Liver (tissue), 9 donors: ENCODE data around the gene PEF1. TPM values are rescaled to one million over a fixed set of nuclear protein-coding genes. Genes with fewer than 3 reads are reported as not detected.

Source experiments
- DNase-seq: peaks from one replicate; pipeline ENCODE4 v3.0.0-alpha.2; 2017; ENCODE audit warnings: low spot score
- H3K27ac ChIP-seq, 2 donors: one replicate each; pipeline ENCODE4 v1.7.0; 2013; ENCODE audit warnings: inconsistent platforms in 2 of 2, low read length in 2 of 2, control low read depth in 1 of 2, low read depth in 1 of 2, mild to moderate bottlenecking in 1 of 2
- H3K27me3 ChIP-seq, 4 donors: one replicate each; pipeline versions ENCODE4 v1.6.1 to v1.7.0; 2013; ENCODE audit warnings: low read length in 3 of 4, inconsistent platforms in 1 of 4, mild to moderate bottlenecking in 1 of 4, moderate library complexity in 1 of 4; ENCODE audit not compliant: control insufficient read depth in 4 of 4, insufficient read depth in 4 of 4
- H3K36me3 ChIP-seq, 4 donors: one replicate each; pipeline versions ENCODE4 v1.6.1 to v1.7.0; 2013; ENCODE audit warnings: low read length in 3 of 4, mild to moderate bottlenecking in 3 of 4, low read depth in 1 of 4, moderate library complexity in 1 of 4; ENCODE audit not compliant: control insufficient read depth in 4 of 4, insufficient read depth in 3 of 4
- H3K4me1 ChIP-seq, 4 donors: one replicate each; pipeline versions ENCODE4 v1.6.1 to v1.7.0; 2013; ENCODE audit warnings: low read length in 3 of 4, mild to moderate bottlenecking in 3 of 4, moderate library complexity in 1 of 4; ENCODE audit not compliant: control insufficient read depth in 4 of 4, insufficient read depth in 4 of 4
- H3K4me3 ChIP-seq, 3 donors: one replicate each; pipeline versions ENCODE4 v1.6.1 to v1.7.0; 2013; ENCODE audit warnings: low read length in 3 of 3, control low read depth in 1 of 3, low read depth in 1 of 3, mild to moderate bottlenecking in 1 of 3
- H3K9ac ChIP-seq, 2 donors: one replicate each; pipeline ENCODE4 v1.7.0; 2013; ENCODE audit warnings: low read length in 2 of 2, mild to moderate bottlenecking in 2 of 2, moderate library complexity in 2 of 2, control low read depth in 1 of 2, low read depth in 1 of 2
- H3K9me3 ChIP-seq, 4 donors: one replicate each; pipeline versions ENCODE4 v1.6.1 to v1.7.0; 2013; ENCODE audit warnings: low read length in 3 of 4; ENCODE audit not compliant: control insufficient read depth in 4 of 4
- EGR1 ChIP-seq, 2 donors: IDR thresholded peaks; 2 replicates each; pipeline ENCODE4 v1.6.1; 2016 to 2018; ENCODE audit warnings: antibody characterized with exemption in 2 of 2, low read depth in 2 of 2
- FOXA1 ChIP-seq: IDR thresholded peaks from 2 replicates; pipeline ENCODE4 v1.6.1; 2016; ENCODE audit warnings: antibody characterized with exemption
- FOXA2 ChIP-seq: IDR thresholded peaks from 2 replicates; pipeline ENCODE4 v1.6.1; 2016; ENCODE audit warnings: antibody characterized with exemption
- GABPA ChIP-seq, 2 donors: IDR thresholded peaks in 1 of 2; conservative IDR thresholded peaks in 1 of 2; 2 replicates each; pipeline ENCODE4 v1.6.1; 2016; ENCODE audit warnings: antibody characterized with exemption in 2 of 2, mild to moderate bottlenecking in 1 of 2, moderate library complexity in 1 of 2
- HNF4A ChIP-seq, 2 donors: conservative IDR thresholded peaks; 2 replicates each; pipeline ENCODE4 v1.6.1; 2016; ENCODE audit warnings: antibody characterized with exemption in 2 of 2, mild to moderate bottlenecking in 2 of 2
- HNF4G ChIP-seq: IDR thresholded peaks from 2 replicates; pipeline ENCODE4 v1.6.1; 2016; ENCODE audit warnings: antibody characterized with exemption
- JUND ChIP-seq, 2 donors: IDR thresholded peaks; 2 replicates each; pipeline ENCODE4 v1.6.1; 2016; ENCODE audit warnings: antibody characterized with exemption in 2 of 2
- MAX ChIP-seq: IDR thresholded peaks from 2 replicates; pipeline ENCODE4 v1.6.1; 2016; ENCODE audit warnings: antibody characterized with exemption
- NR2F2 ChIP-seq: IDR thresholded peaks from 2 replicates; pipeline ENCODE4 v1.6.1; 2016; ENCODE audit warnings: antibody characterized with exemption
- RAD21 ChIP-seq, 2 donors: IDR thresholded peaks; 2 replicates each; pipeline ENCODE4 v1.6.1; 2016; ENCODE audit warnings: antibody characterized with exemption in 2 of 2, mild to moderate bottlenecking in 2 of 2
- REST ChIP-seq: IDR thresholded peaks from 2 replicates; pipeline ENCODE4 v1.6.1; 2016; ENCODE audit warnings: antibody characterized with exemption, mild to moderate bottlenecking
- RXRA ChIP-seq, 2 donors: IDR thresholded peaks; 2 replicates each; pipeline ENCODE4 v1.6.1; 2017 to 2018; ENCODE audit warnings: antibody characterized with exemption in 2 of 2, mild to moderate bottlenecking in 1 of 2
- SP1 ChIP-seq: IDR thresholded peaks from 2 replicates; pipeline ENCODE4 v1.6.1; 2018; ENCODE audit warnings: antibody characterized with exemption, mild to moderate bottlenecking
- TAF1 ChIP-seq: conservative IDR thresholded peaks from 2 replicates; pipeline ENCODE4 v1.6.1; 2016; ENCODE audit warnings: antibody characterized with exemption, mild to moderate bottlenecking
- YY1 ChIP-seq: IDR thresholded peaks from 2 replicates; pipeline ENCODE4 v1.6.1; 2016; ENCODE audit warnings: antibody characterized with exemption, mild to moderate bottlenecking
- ZBTB33 ChIP-seq: IDR thresholded peaks from 2 replicates; pipeline ENCODE4 v1.6.1; 2016; ENCODE audit warnings: antibody characterized with exemption
- WGBS: extraction: QIAGEN DNeasy Blood & Tissue Kit; methylation state at CpG from one replicate; pipeline ENCODE4 v1.1.7; 2013; 5-methylcytosine and 5-hydroxymethylcytosine counted together
- polyA plus RNA-seq, 2 donors: library from polyadenylated mRNA; stranded (reverse) in 1 of 2; unstranded in 1 of 2; fragments of 200-250 nt in 1 of 2; fragments of >200 nt in 1 of 2; fragmentation: Nextera tagmentation in 1 of 2; extraction: Ambion mirVana in 1 of 2; gene quantifications; one replicate each; pipeline versions ENCODE4 v1.2.1 to v1.2.3, GENCODE V29; 2013 to 2015
- total RNA-seq, 2 donors: library from RNA; depleted of rRNA; stranded (reverse); fragments of >200 nt; gene quantifications; one replicate each; pipeline ENCODE4 v1.2.3, GENCODE V29; 2014
- TF ChIP-seq, protein P1 (sequence below): IDR thresholded peaks from 2 replicates; pipeline ENCODE4 v1.6.1; 2016; ENCODE audit warnings: antibody characterized with exemption
- TF ChIP-seq, protein P2 (sequence below): fragments of 150-350 bp; IDR thresholded peaks from 2 replicates; pipeline ENCODE4 v1.5.1; 2017; ENCODE audit warnings: improper control_type of control experiment, low read depth, low read length; ENCODE audit not compliant: missing input control
- donor health status: healthy.
- donor health status: healthy.
- donor health status: healthy.
- donor health status: healthy.
- donor health status: healthy.

PEF1 gene
- total and polyA plus RNA-seq, 4 donors = 27.7 to 46.8 (median 32.2) TPM

DNA sequence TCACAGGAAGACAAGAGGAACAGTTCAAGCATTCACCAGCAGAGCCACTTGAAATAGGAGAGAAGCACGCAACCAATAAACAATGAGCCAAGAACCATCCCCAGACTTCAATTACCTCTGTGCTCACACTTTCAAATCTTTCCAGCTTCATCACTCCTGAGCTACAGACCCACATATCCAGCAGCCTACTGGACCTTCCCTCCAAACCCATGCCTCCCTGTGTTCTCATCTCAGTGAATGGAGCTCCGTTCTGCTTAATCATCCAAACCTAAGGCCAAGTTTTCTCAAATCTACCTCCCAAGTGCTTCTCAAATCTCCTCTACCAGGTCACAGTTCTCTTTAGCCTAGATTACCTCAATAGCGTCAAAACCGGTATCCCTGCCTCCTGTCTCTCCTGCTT is 3.7 kb downstream of the PEF1 start:
- H3K4me1 ChIP-seq = peaks cover 0 to 26% (median 15%) of the 10 kb centered on the region in 4 donors
- H3K27me3 ChIP-seq = no peaks in the 10 kb centered on the region
- H3K27ac ChIP-seq = no peak overlapping the region

GRCh38 chr1:31640179-31640578 is 4.5 kb downstream of the PEF1 start:
- no peak overlapping the region for H3K4me3 ChIP-seq
- peaks cover 0 to 20% (median 11%) of the 10 kb centered on the region in 4 donors for H3K4me1 ChIP-seq
- H3K36me3 ChIP-seq = peaks cover 0 to 2% (median under 1%) of the 10 kb centered on the region in 4 donors
- TF ChIP-seq NR2F2 (no peak), RAD21 (IDR thresholded peaks at IDR 0.05) (no peak), RXRA (IDR thresholded peaks at IDR 0.05) (no peak), EGR1 (IDR thresholded peaks at IDR 0.05; ENCODE audit: low read depth in 2 of 2) (no peak), FOXA2 (no peak), ZBTB33 (no peak), YY1 (no peak), JUND (IDR thresholded peaks at IDR 0.05) (no peak), GABPA (IDR thresholded peaks at IDR 0.05 in 1 of 2, conservative IDR thresholded peaks at IDR 0.05 in 1 of 2) (no peak), REST (no peak), SP1 (no peak), FOXA1 (no peak), HNF4G (no peak), TAF1 (no peak), HNF4A (conservative IDR thresholded peaks at IDR 0.05) (no peak), MAX (no peak)
- TF ChIP-seq, protein P1, sequence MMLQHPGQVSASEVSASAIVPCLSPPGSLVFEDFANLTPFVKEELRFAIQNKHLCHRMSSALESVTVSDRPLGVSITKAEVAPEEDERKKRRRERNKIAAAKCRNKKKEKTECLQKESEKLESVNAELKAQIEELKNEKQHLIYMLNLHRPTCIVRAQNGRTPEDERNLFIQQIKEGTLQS = no peak
- TF ChIP-seq, protein P2, sequence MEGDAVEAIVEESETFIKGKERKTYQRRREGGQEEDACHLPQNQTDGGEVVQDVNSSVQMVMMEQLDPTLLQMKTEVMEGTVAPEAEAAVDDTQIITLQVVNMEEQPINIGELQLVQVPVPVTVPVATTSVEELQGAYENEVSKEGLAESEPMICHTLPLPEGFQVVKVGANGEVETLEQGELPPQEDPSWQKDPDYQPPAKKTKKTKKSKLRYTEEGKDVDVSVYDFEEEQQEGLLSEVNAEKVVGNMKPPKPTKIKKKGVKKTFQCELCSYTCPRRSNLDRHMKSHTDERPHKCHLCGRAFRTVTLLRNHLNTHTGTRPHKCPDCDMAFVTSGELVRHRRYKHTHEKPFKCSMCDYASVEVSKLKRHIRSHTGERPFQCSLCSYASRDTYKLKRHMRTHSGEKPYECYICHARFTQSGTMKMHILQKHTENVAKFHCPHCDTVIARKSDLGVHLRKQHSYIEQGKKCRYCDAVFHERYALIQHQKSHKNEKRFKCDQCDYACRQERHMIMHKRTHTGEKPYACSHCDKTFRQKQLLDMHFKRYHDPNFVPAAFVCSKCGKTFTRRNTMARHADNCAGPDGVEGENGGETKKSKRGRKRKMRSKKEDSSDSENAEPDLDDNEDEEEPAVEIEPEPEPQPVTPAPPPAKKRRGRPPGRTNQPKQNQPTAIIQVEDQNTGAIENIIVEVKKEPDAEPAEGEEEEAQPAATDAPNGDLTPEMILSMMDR = no peak
- H3K9me3 ChIP-seq = no peaks in the 10 kb centered on the region
- H3K9ac ChIP-seq = no peak overlapping the region
- H3K27me3 ChIP-seq = no peaks in the 10 kb centered on the region
- DNase-seq = no peak
- H3K27ac ChIP-seq = no peak overlapping the region

More for the DNA sequence above, 3.7 kb downstream of the PEF1 start:
- H3K36me3 ChIP-seq = no peaks in the 10 kb centered on the region
- TF ChIP-seq, protein P2 = no peak
- TF ChIP-seq RAD21 (IDR thresholded peaks at IDR 0.05) = no peak
- TF ChIP-seq HNF4G = no peak
- TF ChIP-seq RXRA (IDR thresholded peaks at IDR 0.05) = no peak
- no peaks in the 10 kb centered on the region for H3K9me3 ChIP-seq
- WGBS = 90% methylated on average over 4 of the region's 4 CpGs
- no peak for DNase-seq
- H3K4me3 ChIP-seq = no peak overlapping the region
- no peak overlapping the region for H3K9ac ChIP-seq
